BE2C (cell line): ENCODE data around the gene GDPD1. TPM values are rescaled to one million over a fixed set of nuclear protein-coding genes. Genes with fewer than 3 reads are reported as not detected.
"Not testable (repeated sequence)": the region's sequence is repeated elsewhere in the genome, so short reads cannot be mapped to it uniquely, and the experiment has no call there.

ENCODE experiments used
- DNase-seq: peaks from one replicate; pipeline ENCODE4 v3.0.0-alpha.2; 2020
- H3K27me3 ChIP-seq: fragments of 250-450 bp; sonication (Bioruptor Pico); 2 replicates; pipeline ENCODE4 v1.5.1; 2020; ENCODE audit warnings: mild to moderate bottlenecking
- H3K36me3 ChIP-seq: fragments of 250-450 bp; sonication (Bioruptor Pico); 2 replicates; pipeline ENCODE4 v1.5.1; 2020; ENCODE audit warnings: mild to moderate bottlenecking
- H3K4me1 ChIP-seq: fragments of 250-450 bp; sonication (Bioruptor Pico); 2 replicates; pipeline ENCODE4 v1.5.1; 2020
- H3K4me3 ChIP-seq: 2 replicates; pipeline ENCODE4 v1.5.1; 2011; ENCODE audit warnings: low read depth, low read length
- H3K9me3 ChIP-seq: fragments of 250-450 bp; sonication (Bioruptor Pico); 2 replicates; pipeline ENCODE4 v1.5.1; 2020
- CTCF ChIP-seq: IDR thresholded peaks from 2 replicates; pipeline ENCODE4 v1.5.1; 2012; ENCODE audit warnings: mild to moderate bottlenecking, low read depth, low read length
- polyA plus RNA-seq: library from polyadenylated mRNA; unstranded; fragments of >200 nt; gene quantifications from one replicate; pipeline ENCODE4 v1.2.1, GENCODE V29; 2012; ENCODE audit warnings: low read depth, missing spikeins; ENCODE audit not compliant: insufficient read length, insufficient read depth

GDPD1 gene
- polyA plus RNA-seq = 8.0 TPM

DNA sequence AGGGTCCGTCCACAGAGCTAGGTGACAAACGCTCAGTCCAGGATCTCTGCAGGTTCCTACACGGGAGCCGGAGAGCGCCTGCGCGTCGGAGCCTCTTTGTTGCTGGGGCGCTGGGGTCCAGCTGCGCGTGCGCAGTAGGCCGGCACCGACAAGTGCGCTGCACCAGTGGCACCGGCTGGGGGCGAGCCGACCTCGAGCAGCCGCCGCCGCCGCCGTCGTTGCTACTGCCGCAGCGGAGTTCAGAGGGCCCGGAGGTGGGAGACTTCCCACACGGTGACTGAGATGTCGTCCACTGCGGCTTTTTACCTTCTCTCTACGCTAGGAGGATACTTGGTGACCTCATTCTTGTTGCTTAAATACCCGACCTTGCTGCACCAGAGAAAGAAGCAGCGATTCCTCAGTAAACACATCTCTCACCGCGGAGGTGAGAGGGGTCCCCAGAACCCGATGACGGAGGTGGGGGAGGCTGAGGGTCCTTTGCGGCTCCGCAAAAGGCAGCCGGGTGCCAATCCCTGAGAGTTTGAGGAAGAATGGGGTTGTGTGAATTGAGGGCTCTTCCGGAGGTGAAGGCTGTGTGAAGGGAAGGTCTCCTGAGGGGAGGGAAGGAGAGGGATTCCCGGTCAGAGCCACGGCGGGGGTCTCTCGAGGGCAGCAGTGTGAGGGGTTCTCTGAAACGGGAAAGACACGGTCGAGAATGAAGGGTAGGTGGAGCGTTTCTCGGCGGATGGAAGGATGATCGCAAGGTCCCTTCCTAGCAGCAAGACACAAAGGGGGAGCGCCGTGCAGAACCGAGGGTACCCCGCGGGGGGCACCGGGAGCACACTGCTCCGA, at the start of gene GDPD1:
Gene GDPD1 (plus strand): TSS at position 184 of the 831 bp plus-strand sequence. CDS start 99 bp downstream, at position 283.
- H3K9me3 ChIP-seq = no peaks in the 10 kb centered on the region

DNA sequence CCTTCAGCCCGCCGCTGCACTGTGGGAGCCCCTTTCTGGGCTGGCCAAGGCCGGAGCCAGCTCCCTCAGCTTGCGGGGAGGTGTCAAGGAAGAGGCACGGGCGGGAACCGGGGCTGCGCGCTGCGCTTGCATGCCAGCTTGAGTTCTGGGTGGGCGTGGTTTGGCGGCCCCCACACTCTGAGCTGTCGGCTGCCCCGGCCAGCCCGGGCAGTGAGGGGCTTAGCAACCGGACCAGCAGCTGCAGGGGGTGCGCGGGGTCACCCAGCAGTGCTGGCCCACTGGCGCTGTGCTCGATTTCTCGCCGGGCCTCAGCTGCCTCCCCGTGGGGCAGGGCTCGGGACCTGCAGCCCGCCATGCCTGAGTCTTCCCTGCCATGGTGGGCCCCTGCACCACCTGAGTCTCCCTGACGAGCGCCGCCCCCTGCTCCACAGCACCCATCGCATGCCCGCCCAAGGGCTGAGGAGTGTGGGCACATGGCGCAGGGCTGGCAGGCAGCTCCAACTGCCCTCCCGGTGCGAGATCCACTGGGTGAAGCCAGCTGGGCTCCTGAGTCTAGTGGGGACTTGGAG, 47.8 kb upstream of the GDPD1 start:
- Histone ChIP-seq H3K4me1 (no peaks in the 10 kb centered on the region), H3K27me3 (no peaks in the 10 kb centered on the region), H3K9me3 (no peaks in the 10 kb centered on the region), H3K36me3 (peaks cover 44% of the 10 kb centered on the region), H3K4me3 (no peak overlapping the region)
- no peak for DNase-seq
- no peak for TF ChIP-seq CTCF

More for the DNA sequence above, at the start of gene GDPD1:
- Histone ChIP-seq H3K27me3 (no peaks in the 10 kb centered on the region), H3K4me3 (peak within 1 kb of the TSS; percentile 93), H3K4me1 (no peaks in the 10 kb centered on the region), H3K36me3 (no peaks in the 10 kb centered on the region)
- peak; percentile 99 for DNase-seq
- TF ChIP-seq CTCF = peak; percentile 56

GRCh38 chr17:59174671-59175070, 45.6 kb upstream of the GDPD1 start:
- no peaks in the 10 kb centered on the region for H3K9me3 ChIP-seq
- H3K4me3 ChIP-seq = no peak overlapping the region
- no peak for TF ChIP-seq CTCF
- peaks cover 44% of the 10 kb centered on the region for H3K36me3 ChIP-seq
- H3K27me3 ChIP-seq = no peaks in the 10 kb centered on the region
- no peak for DNase-seq
- H3K4me1 ChIP-seq = no peaks in the 10 kb centered on the region

GRCh38 chr17:59175076-59175475, 45.2 kb upstream of the GDPD1 start:
- Histone ChIP-seq H3K4me1 (no peaks in the 10 kb centered on the region), H3K27me3 (no peaks in the 10 kb centered on the region), H3K9me3 (no peaks in the 10 kb centered on the region), H3K4me3 (no peak overlapping the region), H3K36me3 (peaks cover 40% of the 10 kb centered on the region)
- TF ChIP-seq CTCF = no peak
- DNase-seq = no peak

- Histone ChIP-seq H3K4me1 (no peaks in the 10 kb centered on the region), H3K36me3 (peaks cover 14% of the 10 kb centered on the region)
These were observed 41.9 kb upstream of the GDPD1 start for GRCh38 chr17:59178266-59178985.

GRCh38 chr17:59179601-59180000, 40.7 kb upstream of the GDPD1 start:
- not testable (repeated sequence) for H3K36me3 ChIP-seq, H3K4me1 ChIP-seq, H3K27me3 ChIP-seq, H3K4me3 ChIP-seq, H3K9me3 ChIP-seq, DNase-seq

More at GRCh38 chr17:59178266-59178985, 41.9 kb upstream of the GDPD1 start:
- no peak for TF ChIP-seq CTCF
- Histone ChIP-seq H3K4me3 (no peak overlapping the region), H3K27me3 (no peaks in the 10 kb centered on the region), H3K9me3 (no peaks in the 10 kb centered on the region)
- DNase-seq = no peak
